ENCODE results near the gene TTC9B.

The TTC9B gene

DNA sequence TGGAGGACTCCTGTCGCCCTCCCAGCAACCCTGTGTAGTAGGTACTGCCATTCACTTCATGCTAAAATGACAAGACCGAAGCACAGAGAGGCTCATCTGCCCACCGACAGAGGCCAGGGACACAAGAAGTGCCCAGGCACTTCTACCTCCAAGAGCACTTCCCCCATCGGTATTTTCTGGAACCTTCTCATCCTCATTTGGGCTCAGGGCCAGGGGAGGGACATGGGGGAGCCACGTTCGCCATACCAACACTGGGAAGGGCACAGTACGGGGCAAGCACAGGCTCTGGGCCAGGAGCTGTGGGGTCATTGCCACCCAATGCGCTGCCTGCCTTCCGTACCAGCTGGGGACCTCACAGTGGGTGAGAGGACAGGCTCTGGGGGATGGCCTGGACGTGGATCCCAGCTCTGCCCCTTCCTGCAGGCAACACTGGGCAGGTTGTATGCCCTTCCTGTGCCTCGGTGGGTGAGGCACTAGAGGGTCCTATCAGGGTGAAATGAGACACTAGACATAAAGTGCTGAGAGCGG is 29.6 kb upstream of the TTC9B start:
- TF ChIP-seq, protein P1, sequence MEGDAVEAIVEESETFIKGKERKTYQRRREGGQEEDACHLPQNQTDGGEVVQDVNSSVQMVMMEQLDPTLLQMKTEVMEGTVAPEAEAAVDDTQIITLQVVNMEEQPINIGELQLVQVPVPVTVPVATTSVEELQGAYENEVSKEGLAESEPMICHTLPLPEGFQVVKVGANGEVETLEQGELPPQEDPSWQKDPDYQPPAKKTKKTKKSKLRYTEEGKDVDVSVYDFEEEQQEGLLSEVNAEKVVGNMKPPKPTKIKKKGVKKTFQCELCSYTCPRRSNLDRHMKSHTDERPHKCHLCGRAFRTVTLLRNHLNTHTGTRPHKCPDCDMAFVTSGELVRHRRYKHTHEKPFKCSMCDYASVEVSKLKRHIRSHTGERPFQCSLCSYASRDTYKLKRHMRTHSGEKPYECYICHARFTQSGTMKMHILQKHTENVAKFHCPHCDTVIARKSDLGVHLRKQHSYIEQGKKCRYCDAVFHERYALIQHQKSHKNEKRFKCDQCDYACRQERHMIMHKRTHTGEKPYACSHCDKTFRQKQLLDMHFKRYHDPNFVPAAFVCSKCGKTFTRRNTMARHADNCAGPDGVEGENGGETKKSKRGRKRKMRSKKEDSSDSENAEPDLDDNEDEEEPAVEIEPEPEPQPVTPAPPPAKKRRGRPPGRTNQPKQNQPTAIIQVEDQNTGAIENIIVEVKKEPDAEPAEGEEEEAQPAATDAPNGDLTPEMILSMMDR (IDR thresholded peaks at IDR 0.05; ENCODE audit: low read depth, low read length): no peak
- no peak overlapping the region for H3K4me3 ChIP-seq (ENCODE audit: low read depth, low read length)

DNA sequence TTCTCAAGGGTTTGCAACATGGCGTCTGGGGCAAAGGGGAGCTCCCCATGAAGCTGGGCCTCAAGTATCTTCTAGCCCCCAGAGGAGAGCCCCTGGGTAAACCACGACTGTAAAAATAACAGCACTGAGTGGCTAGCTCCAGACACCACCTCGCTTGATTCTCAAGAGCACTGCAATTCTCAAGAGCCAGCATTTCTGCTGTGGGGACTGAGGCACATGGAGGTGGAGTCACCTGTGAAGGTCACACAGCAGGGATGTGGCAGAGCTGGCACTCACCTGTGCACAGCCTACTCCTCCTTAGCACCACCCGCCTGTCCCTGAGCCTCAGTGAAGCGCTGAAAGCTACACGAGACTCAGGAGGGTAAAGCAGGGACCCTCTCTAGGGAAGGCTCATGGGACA is 29.0 kb upstream of the TTC9B start:
- H3K4me3 ChIP-seq (ENCODE audit: low read depth, low read length): no peak overlapping the region
- TF ChIP-seq, protein P1 (IDR thresholded peaks at IDR 0.05; ENCODE audit: low read depth, low read length): no peak

- no peak overlapping the region for H3K4me3 ChIP-seq (ENCODE audit: low read depth, low read length)
- TF ChIP-seq, protein P1 (IDR thresholded peaks at IDR 0.05; ENCODE audit: low read depth, low read length): no peak
These were observed 28.3 kb upstream of the TTC9B start for GRCh38 chr19:40246292-40247073.

DNA sequence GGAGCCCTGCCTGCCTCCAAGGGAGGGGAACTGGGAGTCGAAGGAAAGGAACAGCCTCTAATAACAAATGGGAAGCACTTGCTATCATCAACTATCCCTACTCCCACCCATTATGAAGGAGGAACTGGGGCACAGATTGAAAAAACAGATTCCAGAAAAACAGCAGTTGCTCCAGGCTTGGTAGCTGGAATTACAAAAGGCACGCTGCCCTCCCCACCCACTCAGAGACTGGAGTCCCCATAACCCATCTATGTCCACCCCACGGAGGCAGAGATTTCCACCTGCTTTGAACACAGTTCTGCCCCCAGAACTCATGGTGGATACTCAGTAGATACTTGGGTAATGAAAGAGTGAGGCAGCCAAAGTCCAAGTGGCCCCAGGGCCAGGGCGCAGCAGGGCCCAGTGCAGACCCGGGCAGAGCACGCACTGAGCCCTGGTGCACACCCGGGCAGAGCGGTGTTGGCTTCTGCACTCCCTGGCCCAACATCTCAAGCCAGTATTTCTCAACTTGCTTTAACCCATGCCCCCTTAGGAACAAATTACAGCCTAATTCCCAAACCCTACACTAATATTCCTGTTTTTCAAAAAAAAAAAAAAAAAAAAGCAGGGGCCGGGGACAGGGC is 27.4 kb upstream of the TTC9B start:
- TF ChIP-seq, protein P1 (IDR thresholded peaks at IDR 0.05; ENCODE audit: low read depth, low read length): no peak
- H3K4me3 ChIP-seq (ENCODE audit: low read depth, low read length): no peak overlapping the region

DNA sequence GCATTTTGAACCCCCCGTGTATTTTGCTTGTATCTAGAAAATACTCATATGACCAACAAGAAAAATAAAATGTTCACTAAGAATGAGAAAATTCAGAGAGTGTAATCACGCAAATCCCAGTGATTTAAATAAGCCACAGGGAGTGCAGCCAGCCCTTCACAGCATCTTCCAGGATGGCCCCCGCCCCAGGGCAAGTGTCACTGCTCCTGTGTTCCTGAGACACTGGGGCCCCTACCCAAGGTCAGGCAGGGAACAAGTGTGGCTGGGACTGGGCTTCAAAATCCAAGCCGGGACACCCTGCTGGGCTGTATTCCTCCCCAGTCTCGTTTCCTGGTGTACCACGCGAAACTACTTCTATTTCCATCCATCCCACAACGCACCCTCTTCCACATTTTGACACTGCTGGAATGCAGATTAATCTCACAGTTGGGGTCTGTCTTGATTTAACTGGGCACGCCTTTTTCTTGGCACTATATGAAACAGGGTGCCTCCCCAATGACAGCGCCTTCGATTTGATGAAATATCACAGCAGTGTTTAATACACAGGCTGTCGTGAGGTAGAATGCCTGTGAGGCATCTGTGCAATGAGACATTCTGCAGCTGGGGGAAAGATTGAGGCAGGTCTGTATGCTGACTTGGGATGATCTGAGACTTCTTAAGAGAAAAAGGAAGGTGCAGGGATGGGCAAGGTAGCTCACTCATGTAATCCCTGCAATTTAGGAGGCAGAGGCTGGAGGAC is 26.6 kb upstream of the TTC9B start:
- TF ChIP-seq, protein P1 (IDR thresholded peaks at IDR 0.05; ENCODE audit: low read depth, low read length): no peak
- H3K4me3 ChIP-seq (ENCODE audit: low read depth, low read length): no peak overlapping the region

- TF ChIP-seq, protein P1 (IDR thresholded peaks at IDR 0.05; ENCODE audit: low read depth, low read length): no peak
These were observed 25.0 kb upstream of the TTC9B start for GRCh38 chr19:40243181-40243580.

More at GRCh38 chr19:40243181-40243580, 25.0 kb upstream of the TTC9B start:
- no peak overlapping the region for H3K4me3 ChIP-seq (ENCODE audit: low read depth, low read length)

Data from WI38 (cell line).